Parathyroid adenoma (tissue), 2 donors: ENCODE results near the gene ZDHHC11.
"Not testable (repeated sequence)": the region's sequence is repeated elsewhere in the genome, so short reads cannot be mapped to it uniquely, and the experiment has no call there.

Experiments used
- H2AFZ ChIP-seq: fragments of 300-600 bp; sonication (generic); one replicate; pipeline ENCODE4 v1.7.0; 2017; ENCODE audit warnings: antibody characterized with exemption, mild to moderate bottlenecking
- H3K27ac ChIP-seq: fragments of 300-600 bp; sonication (generic); one replicate; pipeline ENCODE4 v1.7.0; 2017
- H3K27me3 ChIP-seq: fragments of 300-600 bp; sonication (generic); one replicate; pipeline ENCODE4 v1.7.0; 2017; ENCODE audit warnings: low read length; ENCODE audit not compliant: control insufficient read depth, insufficient read depth
- H3K36me3 ChIP-seq: fragments of 300-600 bp; sonication (generic); one replicate; pipeline ENCODE4 v1.7.0; 2017; ENCODE audit warnings: low read length; ENCODE audit not compliant: control insufficient read depth, insufficient read depth
- H3K4me1 ChIP-seq: fragments of 300-600 bp; sonication (generic); one replicate; pipeline ENCODE4 v1.7.0; 2017; ENCODE audit warnings: control low read depth
- H3K4me2 ChIP-seq: fragments of 300-600 bp; sonication (generic); one replicate; pipeline ENCODE4 v1.7.0; 2017; ENCODE audit warnings: low read length
- H3K4me3 ChIP-seq: fragments of 300-600 bp; sonication (generic); one replicate; pipeline ENCODE4 v1.7.0; 2017; ENCODE audit warnings: low read depth, low read length
- H3K79me2 ChIP-seq: fragments of 300-600 bp; sonication (generic); one replicate; pipeline ENCODE4 v1.7.0; 2017; ENCODE audit warnings: control low read depth
- H3K9ac ChIP-seq: fragments of 300-600 bp; sonication (generic); one replicate; pipeline ENCODE4 v1.7.0; 2017; ENCODE audit warnings: mild to moderate bottlenecking
- H3K9me3 ChIP-seq: fragments of 300-600 bp; sonication (generic); one replicate; pipeline ENCODE4 v1.7.0; 2017; ENCODE audit warnings: low read length; ENCODE audit not compliant: control insufficient read depth
- donor health status: primary hyperparathyroidism.

ZDHHC11 gene

GRCh38 chr5:794948-795347 lies 55.8 kb downstream of the ZDHHC11 start:
- not testable (repeated sequence) for H3K27ac ChIP-seq, H3K27me3 ChIP-seq, H3K79me2 ChIP-seq, H2AFZ ChIP-seq, H3K9me3 ChIP-seq, H3K4me3 ChIP-seq, H3K4me2 ChIP-seq, H3K9ac ChIP-seq, H3K4me1 ChIP-seq, H3K36me3 ChIP-seq

DNA sequence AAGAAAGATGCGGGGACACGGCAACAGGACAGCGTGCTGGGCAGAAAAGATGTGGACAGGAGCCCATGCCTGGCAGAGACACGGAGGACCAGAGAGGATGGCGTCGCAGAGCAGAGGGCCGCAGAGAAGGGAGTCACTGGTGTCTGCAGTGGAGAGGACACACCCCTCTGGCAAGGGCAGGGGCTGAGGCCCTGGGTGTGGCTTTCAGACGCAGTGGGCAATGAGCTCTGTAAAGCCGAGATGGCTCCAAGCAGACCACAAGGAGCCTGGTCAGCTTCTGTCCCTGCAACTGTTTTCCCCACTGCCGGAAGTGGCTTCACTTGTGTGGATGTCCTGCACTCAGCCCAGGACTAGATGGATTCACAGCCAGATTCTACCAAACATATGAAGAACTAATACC lies 62.1 kb downstream of the ZDHHC11 start:
- not testable (repeated sequence) for H3K27ac ChIP-seq, H3K4me2 ChIP-seq, H3K79me2 ChIP-seq, H2AFZ ChIP-seq, H3K4me1 ChIP-seq, H3K4me3 ChIP-seq, H3K9ac ChIP-seq, H3K27me3 ChIP-seq, H3K9me3 ChIP-seq, H3K36me3 ChIP-seq

DNA sequence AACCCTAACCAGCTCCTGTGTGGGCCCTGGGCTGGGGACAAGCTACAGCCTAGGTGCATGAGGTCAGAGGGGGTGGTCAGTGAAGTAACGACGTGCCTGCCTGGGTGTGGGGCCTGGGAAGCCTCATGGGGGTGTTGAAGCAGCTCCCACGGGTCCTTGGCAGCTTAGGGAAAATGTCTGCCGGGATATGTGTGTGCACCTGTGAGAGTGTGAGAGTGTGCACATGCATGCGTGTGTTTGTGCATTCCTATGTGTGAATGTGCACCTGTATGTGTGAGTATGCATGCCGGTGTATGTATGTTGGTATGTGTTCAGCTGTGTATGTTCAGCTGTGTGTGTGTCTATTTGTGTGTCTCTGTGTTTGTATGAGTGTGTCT lies 62.9 kb downstream of the ZDHHC11 start:
- H3K4me2 ChIP-seq, H3K4me3 ChIP-seq: not testable (repeated sequence)

GRCh38 chr5:787224-787856 lies 63.4 kb downstream of the ZDHHC11 start:
- H3K36me3 ChIP-seq, H2AFZ ChIP-seq: not testable (repeated sequence)

More for the DNA sequence above, 62.9 kb downstream of the ZDHHC11 start:
- not testable (repeated sequence) for H3K9ac ChIP-seq, H3K79me2 ChIP-seq, H2AFZ ChIP-seq, H3K9me3 ChIP-seq, H3K4me1 ChIP-seq, H3K27me3 ChIP-seq, H3K36me3 ChIP-seq, H3K27ac ChIP-seq

GRCh38 chr5:785181-785705 lies 65.5 kb downstream of the ZDHHC11 start:
- H3K4me3 ChIP-seq: peak overlapping the region; percentile 49

More at GRCh38 chr5:787224-787856, 63.4 kb downstream of the ZDHHC11 start:
- not testable (repeated sequence) for H3K4me2 ChIP-seq, H3K4me3 ChIP-seq, H3K4me1 ChIP-seq, H3K9ac ChIP-seq, H3K9me3 ChIP-seq, H3K79me2 ChIP-seq, H3K27me3 ChIP-seq, H3K27ac ChIP-seq

GRCh38 chr5:784428-785177 lies 66.2 kb downstream of the ZDHHC11 start, which contains the start of gene ZDHHC11B:
TSS of gene ZDHHC11B (minus strand) at chr5:784729. CDS start at chr5:766919, 17,810 bp downstream.
- not testable (repeated sequence) for H3K36me3 ChIP-seq, H3K79me2 ChIP-seq, H3K27ac ChIP-seq, H3K27me3 ChIP-seq, H3K9me3 ChIP-seq, H3K4me1 ChIP-seq
- Histone ChIP-seq H3K9ac (peak within 1 kb of the TSS; percentile 14), H2AFZ (peak within 1 kb of the TSS; percentile 90), H3K4me2 (peak within 1 kb of the TSS; percentile 72), H3K4me3 (peak within 1 kb of the TSS; percentile 49)

More at GRCh38 chr5:785181-785705, 65.5 kb downstream of the ZDHHC11 start:
- not testable (repeated sequence) for H3K9me3 ChIP-seq, H3K36me3 ChIP-seq, H3K4me1 ChIP-seq, H3K79me2 ChIP-seq, H3K27ac ChIP-seq, H3K9ac ChIP-seq, H3K27me3 ChIP-seq
- Histone ChIP-seq H3K4me2 (peak overlapping the region; percentile 72), H2AFZ (peak overlapping the region; percentile 90)

- H3K4me2 ChIP-seq: peak overlapping the region; percentile 66
- H3K79me2 ChIP-seq, H3K9me3 ChIP-seq, H3K27me3 ChIP-seq, H3K27ac ChIP-seq, H3K4me1 ChIP-seq, H3K36me3 ChIP-seq: not testable (repeated sequence)
- H3K4me3 ChIP-seq: peak overlapping the region; percentile 30
- H2AFZ ChIP-seq: peak overlapping the region; percentile 79
- H3K9ac ChIP-seq: peak overlapping the region; percentile 14
Observed at GRCh38 chr5:783881-784427, 66.8 kb downstream of the ZDHHC11 start.

GRCh38 chr5:783049-783802 lies 67.6 kb downstream of the ZDHHC11 start:
- H3K9me3 ChIP-seq, H3K4me2 ChIP-seq, H3K4me1 ChIP-seq, H3K9ac ChIP-seq, H2AFZ ChIP-seq, H3K27ac ChIP-seq, H3K4me3 ChIP-seq, H3K27me3 ChIP-seq, H3K36me3 ChIP-seq, H3K79me2 ChIP-seq: not testable (repeated sequence)

DNA sequence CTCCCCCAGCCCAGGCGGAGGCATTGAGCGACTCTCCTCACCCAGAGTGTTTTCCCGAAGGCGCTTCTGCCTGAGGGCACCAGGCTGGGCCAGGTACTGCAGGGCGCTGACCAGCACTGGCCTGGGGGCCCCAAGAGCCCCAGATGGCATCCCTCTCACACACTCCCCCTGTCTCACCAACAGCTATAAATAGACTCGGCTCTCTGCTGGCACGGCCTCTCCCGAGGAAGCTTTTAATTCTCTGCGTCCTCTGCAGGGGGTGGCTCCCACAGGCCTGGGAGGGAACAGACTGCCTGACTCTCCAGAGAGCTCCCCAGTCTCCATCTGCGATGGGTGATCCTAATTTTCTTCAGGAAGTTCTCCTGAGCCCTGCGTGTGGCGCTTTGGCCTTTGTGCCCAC lies 68.4 kb downstream of the ZDHHC11 start:
- H3K9me3 ChIP-seq, H2AFZ ChIP-seq, H3K9ac ChIP-seq, H3K4me3 ChIP-seq, H3K27ac ChIP-seq, H3K36me3 ChIP-seq, H3K79me2 ChIP-seq, H3K4me2 ChIP-seq, H3K27me3 ChIP-seq, H3K4me1 ChIP-seq: not testable (repeated sequence)

GRCh38 chr5:780571-780970 lies 70.2 kb downstream of the ZDHHC11 start:
- H2AFZ ChIP-seq, H3K9me3 ChIP-seq, H3K36me3 ChIP-seq, H3K27ac ChIP-seq, H3K27me3 ChIP-seq, H3K4me2 ChIP-seq, H3K4me1 ChIP-seq, H3K9ac ChIP-seq, H3K79me2 ChIP-seq, H3K4me3 ChIP-seq: not testable (repeated sequence)
